Calu3 (cell line): ENCODE data around the gene IL13RA1. TPM values are rescaled to one million over a fixed set of nuclear protein-coding genes. Genes with fewer than 3 reads are reported as not detected.
"Not testable (repeated sequence)": the region's sequence is repeated elsewhere in the genome, so short reads cannot be mapped to it uniquely, and the experiment has no call there.

Experiments used
- BruUV-seq: library from RNA; stranded (reverse); fragments of 400-500 nt; replicated peaks from 2 replicates; lab custom pipeline; 2021; lab: Mats Ljungman, UMichigan
- CTCF ChIA-PET: fragments of 300-600 bp; sonication (Branson Sonifier 250); formaldehyde crosslinking; loops from one replicate; lab custom pipeline; 2022; ENCODE audit warnings: antibody characterized with exemption; lab: Charles Lee
- DNase-seq: peaks from one replicate; pipeline ENCODE4 v3.0.0; 2022
- H3K27ac Mint-ChIP-seq: one replicate; pipeline ENCODE4 v1.8.0; 2022; ENCODE audit warnings: mixed read lengths; ENCODE audit not compliant: unreplicated experiment
- H3K27me3 Mint-ChIP-seq: one replicate; pipeline ENCODE4 v1.8.0; 2022; ENCODE audit warnings: mixed read lengths; ENCODE audit not compliant: unreplicated experiment
- H3K36me3 Mint-ChIP-seq: one replicate; pipeline ENCODE4 v1.8.0; 2022; ENCODE audit warnings: mild to moderate bottlenecking, moderate library complexity, mixed read lengths; ENCODE audit not compliant: insufficient read depth, unreplicated experiment
- H3K4me1 Mint-ChIP-seq: one replicate; pipeline ENCODE4 v1.8.0; 2022; ENCODE audit warnings: mild to moderate bottlenecking, low read depth, mixed read lengths; ENCODE audit not compliant: unreplicated experiment
- H3K4me3 Mint-ChIP-seq: one replicate; pipeline ENCODE4 v1.8.0; 2022; ENCODE audit warnings: mild to moderate bottlenecking, low read depth, moderate library complexity, mixed read lengths; ENCODE audit not compliant: unreplicated experiment
- H3K9me3 Mint-ChIP-seq: one replicate; pipeline ENCODE4 v1.8.0; 2022; ENCODE audit warnings: low read depth, mixed read lengths; ENCODE audit not compliant: unreplicated experiment
- CTCF ChIP-seq: fragments of 200-600 bp; IDR thresholded peaks from one replicate; pipeline ENCODE4 v1.8.0; 2022; ENCODE audit warnings: antibody characterized with exemption; ENCODE audit not compliant: unreplicated experiment
- intact Hi-C: fragments of 100-400 bp; cut with micrococcal nuclease; formaldehyde crosslinking; loops from one replicate; pipeline ENCODE4 v1.10.0; 2022; ENCODE audit not compliant: unreplicated experiment
- total RNA-seq: library from RNA; stranded (reverse); gene quantifications from 2 replicates; pipeline ENCODE4 v1.2.3, GENCODE V29; 2022

The IL13RA1 gene
- total RNA-seq, 1 experiment from 2014 or later = 67.8 TPM

- Mint-ChIP-seq H3K36me3 (no peaks in the 10 kb centered on the region), H3K27ac (no peak overlapping the region), H3K4me3 (no peak overlapping the region), H3K27me3 (no peaks in the 10 kb centered on the region), H3K9me3 (no peaks in the 10 kb centered on the region), H3K4me1 (no peaks in the 10 kb centered on the region)
- CTCF ChIA-PET = no interaction called here
- intact Hi-C loops = no loop called here
- DNase-seq = no peak
- BruUV-seq = no TSS peak
- no peak for TF ChIP-seq CTCF
These were observed 24.7 kb upstream of the IL13RA1 start for GRCh38 chrX:118702741-118703140.

- Mint-ChIP-seq H3K27ac (no peak overlapping the region), H3K4me3 (no peak overlapping the region), H3K27me3 (no peaks in the 10 kb centered on the region), H3K36me3 (no peaks in the 10 kb centered on the region), H3K9me3 (no peaks in the 10 kb centered on the region), H3K4me1 (no peaks in the 10 kb centered on the region)
- no peak for DNase-seq
- no peak for TF ChIP-seq CTCF
- intact Hi-C loops = no loop called here
- no TSS peak for BruUV-seq
- CTCF ChIA-PET = interaction anchor here (0.7 kb wide), 1 partner anchor 267 kb away, joined by 4 read pairs; no protein-coding TSS in a partner anchor
These were observed 20.7 kb upstream of the IL13RA1 start for GRCh38 chrX:118706681-118707080.

- Mint-ChIP-seq H3K9me3 (no peaks in the 10 kb centered on the region), H3K27ac (no peak overlapping the region), H3K36me3 (no peaks in the 10 kb centered on the region), H3K4me1 (no peaks in the 10 kb centered on the region), H3K4me3 (no peak overlapping the region), H3K27me3 (no peaks in the 10 kb centered on the region)
- CTCF ChIA-PET = no interaction called here
- TF ChIP-seq CTCF = no peak
- DNase-seq = no peak
- no TSS peak for BruUV-seq
- intact Hi-C loops = no loop called here
These were observed 12.9 kb upstream of the IL13RA1 start for GRCh38 chrX:118714521-118714920.

- CTCF ChIA-PET = interaction anchor here (0.7 kb wide), 1 partner anchor 9 kb away, joined by 4 read pairs; no protein-coding TSS in a partner anchor
- H3K27ac Mint-ChIP-seq, H3K36me3 Mint-ChIP-seq, DNase-seq, H3K27me3 Mint-ChIP-seq, intact Hi-C loops, H3K4me3 Mint-ChIP-seq, H3K9me3 Mint-ChIP-seq, BruUV-seq, H3K4me1 Mint-ChIP-seq: not testable (repeated sequence)
These were observed 11.5 kb upstream of the IL13RA1 start for GRCh38 chrX:118715917-118716316.

GRCh38 chrX:118716833-118717232 is 10.6 kb upstream of the IL13RA1 start:
- H3K27ac Mint-ChIP-seq, H3K4me1 Mint-ChIP-seq, H3K27me3 Mint-ChIP-seq, H3K36me3 Mint-ChIP-seq, H3K9me3 Mint-ChIP-seq, H3K4me3 Mint-ChIP-seq, BruUV-seq, CTCF ChIA-PET, DNase-seq, intact Hi-C loops: not testable (repeated sequence)
